Heart left ventricle (tissue), 16 donors: Measurements from ENCODE around the gene VRK2. TPM values are rescaled to one million over a fixed set of nuclear protein-coding genes. Genes with fewer than 3 reads are reported as not detected.
"Not testable (repeated sequence)": the region's sequence is repeated elsewhere in the genome, so short reads cannot be mapped to it uniquely, and the experiment has no call there.

Experiments
- ATAC-seq, 4 donors: fragments of 200-7000 bp; cut with Tn5 transposase; one replicate each; pipeline ENCODE4 v1.9.1; 2020 to 2022; ENCODE audit warnings: moderate library complexity in 4 of 4, mild to moderate bottlenecking in 3 of 4, moderate number of reproducible peaks in 1 of 4
- DNase-seq, 5 donors: peaks; one replicate each; pipeline ENCODE4 v3.0.0-alpha.2; 2020
- H3K27ac ChIP-seq, 12 donors: fragments of 200-600 bp; sonication (generic) in 4 of 12; one replicate each; pipeline versions ENCODE4 v1.5.0 to v1.8.0; 2016 to 2022; ENCODE audit warnings: mild to moderate bottlenecking in 2 of 12
- H3K27me3 ChIP-seq, 9 donors: fragments of 200-600 bp; sonication (generic) in 2 of 9; one replicate each; pipeline versions ENCODE4 v1.5.1 to v1.8.0; 2016 to 2022; ENCODE audit warnings: mild to moderate bottlenecking in 3 of 9
- H3K36me3 ChIP-seq, 9 donors: fragments of 200-600 bp; sonication (generic) in 2 of 9; one replicate each; pipeline versions ENCODE4 v1.5.0 to v1.8.0; 2018 to 2022; ENCODE audit warnings: mild to moderate bottlenecking in 2 of 9
- H3K4me1 ChIP-seq, 12 donors: fragments of 200-600 bp; sonication (generic) in 4 of 12; one replicate each; pipeline versions ENCODE4 v1.5.0 to v1.8.0; 2016 to 2022; ENCODE audit warnings: mild to moderate bottlenecking in 3 of 12
- H3K4me3 ChIP-seq, 12 donors: fragments of 200-600 bp; sonication (generic) in 4 of 12; one replicate each; pipeline versions ENCODE4 v1.5.0 to v1.8.0; 2017 to 2022; ENCODE audit warnings: mild to moderate bottlenecking in 9 of 12, moderate library complexity in 4 of 12
- H3K9me3 ChIP-seq, 12 donors: fragments of 200-600 bp; sonication (generic) in 4 of 12; one replicate each; pipeline versions ENCODE4 v1.5.0 to v1.8.0; 2016 to 2022; ENCODE audit warnings: mild to moderate bottlenecking in 1 of 12
- CTCF ChIP-seq, 12 donors: fragments of 200-600 bp; sonication (generic) in 4 of 12; IDR thresholded peaks; one replicate each; pipeline versions ENCODE4 v1.5.0 to v1.8.0; 2018 to 2022; ENCODE audit warnings: antibody characterized with exemption in 12 of 12, mild to moderate bottlenecking in 5 of 12
- POLR2A ChIP-seq, 2 donors: fragments of 450-650 bp; IDR thresholded peaks; one replicate each; pipeline ENCODE4 v1.6.1; 2017; ENCODE audit warnings: antibody characterized with exemption in 2 of 2, mild to moderate bottlenecking in 2 of 2, moderate library complexity in 2 of 2
- WGBS, 4 donors: extraction: QIAGEN DNeasy Blood & Tissue Kit in 2 of 4; methylation state at CpG; one replicate each; pipeline versions ENCODE4 v1.1.5 to v1.1.7; 2013 to 2018; 5-methylcytosine and 5-hydroxymethylcytosine counted together
- intact Hi-C, 10 donors: fragments of 100-400 bp; cut with DNase I; formaldehyde crosslinking; loops; one replicate each; pipeline versions ENCODE4 v1.11.1 to v1.14.2; 2022
- polyA plus RNA-seq, 2 donors: library from polyadenylated mRNA; stranded (reverse); fragments of 200-250 nt; gene quantifications; one replicate each; pipeline ENCODE4 v1.2.3, GENCODE V29; 2013
- total RNA-seq, 9 donors: library from RNA; depleted of rRNA in 2 of 9; stranded (reverse); fragments of >200 nt in 2 of 9; fragmentation: NEBNext Ultra II Directional in 3 of 9; extraction: Animal tissue kit (Norgen Biotek cat#: 25700) in 3 of 9; gene quantifications; one replicate each; pipeline versions ENCODE4 v1.1.0 to v1.2.4, GENCODE V29; 2016 to 2023
- donor health status: ischemic (EF 13 %, LVEDD 7.1; RV severe dilation, severe dysfunction).
- donor health status: healthy with polysubstance abuse.
- donor health status: DM: no; HTN: yes; CAD: no.
- donor health status: DM: no; HTN: no; CAD: no.
- donor health status: ischemic (EF 25% LVEDD 6.9; RV normal size, moderate dysfunction).
- donor health status: ischemic (EF 25% LVEDD 5.7; RV mildly dilated, moderate dysfunction).
- donor health status: healthy.
- donor health status: DM: yes; HTN: yes; CAD: no.
- donor health status: ischemic (EF 35%, LVEDD 5.7; RV mildly dilated, moderate dysfunction).
- donor health status: nonischemic (EF 11% LVEDD 7.7; RV severe dilation, severe dysfunction).
- donor health status: DM: yes; HTN: yes; CAD: no.
- donor health status: PGD.
- donor health status: ischemic (EF 29% LVEDD 5.4; RV normal size, mild dysfunction).
- donor health status: nonischemic (EF 23%, LVEDD 6.1; RV moderate dilation, normal function).

VRK2 gene
- total and polyA plus RNA-seq, 11 donors, result 8.0 to 35.0 (median 26.8) TPM

DNA sequence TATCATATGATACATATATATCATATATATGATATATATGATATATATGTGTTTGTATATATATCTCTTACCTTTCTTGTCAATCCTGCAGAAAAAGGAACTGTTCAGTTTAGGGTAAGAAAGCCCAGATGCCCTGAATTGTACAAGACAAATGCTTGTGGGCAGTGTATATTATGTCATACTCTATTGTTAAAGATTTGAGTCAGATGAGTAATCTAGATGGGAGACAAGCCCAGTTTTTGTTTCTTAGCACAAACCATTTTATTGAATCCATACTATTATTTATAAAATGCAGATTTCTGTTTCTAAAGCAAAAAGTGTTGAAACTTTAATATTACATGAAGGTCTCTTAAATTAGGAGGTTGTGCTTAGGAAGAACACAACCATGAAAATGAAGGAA is 90.6 kb downstream of the VRK2 start:
- intact Hi-C loops, result loop anchor here in 2 of 10 donors (10.0 kb wide), 1 partner anchor 92 kb away; the partner anchor contains the start of gene VRK2 (in 2 of the 2)
- Histone ChIP-seq H3K4me1 (peaks cover 0 to 15% (median 6%) of the 10 kb centered on the region in 12 donors), H3K4me3 (no peak overlapping the region), H3K9me3 (no peaks in the 10 kb centered on the region), H3K36me3 (peaks cover 0 to 33% (median 19%) of the 10 kb centered on the region in 9 donors), H3K27me3 (no peaks in the 10 kb centered on the region), H3K27ac (no peak overlapping the region)
- TF ChIP-seq CTCF (IDR thresholded peaks at IDR 0.05) (no peak), POLR2A (IDR thresholded peaks at IDR 0.05) (no peak)
- DNase-seq (no peak), ATAC-seq (peak in 2 of 4 donors; percentile 55 to 58)

GRCh38 chr2:58137856-58138255 is 91.2 kb downstream of the VRK2 start:
- ATAC-seq (peak in 2 of 4 donors; percentile 69 to 75), DNase-seq (peak in 4 of 5 donors; percentile 23 to 49 (median 38))
- Histone ChIP-seq H3K9me3 (no peaks in the 10 kb centered on the region), H3K27ac (no peak overlapping the region), H3K27me3 (no peaks in the 10 kb centered on the region), H3K4me1 (peaks cover 0 to 15% (median 6%) of the 10 kb centered on the region in 12 donors), H3K36me3 (peaks cover 0 to 32% (median 13%) of the 10 kb centered on the region in 9 donors), H3K4me3 (no peak overlapping the region)
- no peak for TF ChIP-seq CTCF (IDR thresholded peaks at IDR 0.05)
- no peak for TF ChIP-seq POLR2A (IDR thresholded peaks at IDR 0.05)
- 71 to 83% (median 80%) methylated on average over 1 of the region's 1 CpG for WGBS, 4 donors
- intact Hi-C loops, result loop anchor here in 2 of 10 donors (10.0 kb wide), 1 partner anchor 93 kb away; the partner anchor contains the start of gene VRK2 (in 2 of the 2)

- Histone ChIP-seq H3K4me1 (peaks cover 0 to 15% (median 6%) of the 10 kb centered on the region in 12 donors), H3K27ac (no peak overlapping the region), H3K9me3 (no peaks in the 10 kb centered on the region), H3K4me3 (no peak overlapping the region), H3K27me3 (no peaks in the 10 kb centered on the region), H3K36me3 (peaks cover 0 to 33% (median 12%) of the 10 kb centered on the region in 9 donors)
- intact Hi-C loops, result loop anchor here in 2 of 10 donors (10.0 kb wide), 1 partner anchor 94 kb away; the partner anchor contains the start of gene VRK2 (in 2 of the 2)
- TF ChIP-seq POLR2A (IDR thresholded peaks at IDR 0.05) (no peak), CTCF (IDR thresholded peaks at IDR 0.05) (no peak)
- 80 to 84% (median 83%) methylated on average over 3 of the region's 3 CpGs for WGBS, 4 donors
- DNase-seq (no peak), ATAC-seq (no peak)
Measured at GRCh38 chr2:58138396-58139030, 91.9 kb downstream of the VRK2 start.

- ATAC-seq (no peak), DNase-seq (no peak)
- no peaks in the 10 kb centered on the region for H3K9me3 ChIP-seq
- WGBS, 4 donors, result 87 to 100% (median 94%) methylated on average over 3 of the region's 3 CpGs
- intact Hi-C loops, result loop anchor here in 1 of 10 donors (10.0 kb wide), 1 partner anchor 86 kb away; no protein-coding TSS in a partner anchor
- H3K36me3 ChIP-seq, result peaks cover 0 to 39% (median 7%) of the 10 kb centered on the region in 9 donors
- peaks cover 0 to 15% (median 6%) of the 10 kb centered on the region in 12 donors for H3K4me1 ChIP-seq
- H3K27ac ChIP-seq, result no peak overlapping the region
- H3K4me3 ChIP-seq, result no peak overlapping the region
- TF ChIP-seq CTCF (IDR thresholded peaks at IDR 0.05) (no peak), POLR2A (IDR thresholded peaks at IDR 0.05) (no peak)
- no peaks in the 10 kb centered on the region for H3K27me3 ChIP-seq
Measured at GRCh38 chr2:58140508-58141072, 94.0 kb downstream of the VRK2 start.

- H3K9me3 ChIP-seq, H3K27me3 ChIP-seq, H3K27ac ChIP-seq, ATAC-seq, DNase-seq, H3K4me1 ChIP-seq, H3K4me3 ChIP-seq: not testable (repeated sequence)
- intact Hi-C loops, result loop anchor here in 1 of 10 donors (10.0 kb wide), 1 partner anchor 91 kb away; no protein-coding TSS in a partner anchor
- H3K36me3 ChIP-seq, result peaks cover 0 to 41% (median 13%) of the 10 kb centered on the region in 9 donors
- WGBS, 4 donors, result 95 to 99% (median 98%) methylated on average over 6 of the region's 6 CpGs
Measured at GRCh38 chr2:58145769-58146168, 99.2 kb downstream of the VRK2 start.
